Caco-2 (cell line): ENCODE results near the gene GRK5. TPM values are rescaled to one million over a fixed set of nuclear protein-coding genes. Genes with fewer than 3 reads are reported as not detected.

ENCODE experiments used
- BruUV-seq: library from RNA; stranded (reverse); fragments of 400-500 nt; replicated peaks from 2 replicates; lab custom pipeline; 2021; lab: Mats Ljungman, UMichigan
- CTCF ChIA-PET: fragments of 300-600 bp; sonication (Branson Sonifier 250); formaldehyde crosslinking; loops from one replicate; lab custom pipeline; 2022; ENCODE audit warnings: antibody characterized with exemption; lab: Charles Lee
- POLR2A ChIA-PET: fragments of 300-600 bp; sonication (Branson Sonifier 250); formaldehyde crosslinking; loops from one replicate; lab custom pipeline; 2022; ENCODE audit warnings: antibody characterized with exemption; lab: Charles Lee
- DNase-seq, 2 experiments: peaks; one replicate each; pipeline versions ENCODE4 v3.0.0 to v3.0.0-alpha.2; 2020 to 2022
- H3K27me3 ChIP-seq: replicated peaks from 2 replicates; pipeline ENCODE4 v1.6.0; 2011; ENCODE audit warnings: low read length; ENCODE audit not compliant: control insufficient read depth, insufficient read depth
- H3K36me3 ChIP-seq: 2 replicates; pipeline ENCODE4 v1.5.1; 2011; ENCODE audit warnings: low read length; ENCODE audit not compliant: control insufficient read depth, insufficient read depth
- H3K4me1 ChIP-seq: fragments of 250-450 bp; sonication (Bioruptor Pico); 2 replicates; pipeline ENCODE4 v1.5.1; 2020; ENCODE audit warnings: mild to moderate bottlenecking
- H3K4me3 ChIP-seq: 2 replicates; pipeline ENCODE4 v1.5.1; 2011; ENCODE audit warnings: low read depth, mild to moderate bottlenecking, control low read depth, low read length
- H3K9me3 ChIP-seq: fragments of 250-450 bp; sonication (Bioruptor Pico); 2 replicates; pipeline ENCODE4 v1.5.1; 2020; ENCODE audit warnings: mild to moderate bottlenecking, moderate library complexity
- H3K27ac Mint-ChIP-seq: one replicate; pipeline ENCODE4 v1.8.0; 2022; ENCODE audit warnings: mixed read lengths; ENCODE audit not compliant: unreplicated experiment
- H3K27me3 Mint-ChIP-seq: one replicate; pipeline ENCODE4 v1.8.0; 2022; ENCODE audit warnings: mixed read lengths; ENCODE audit not compliant: insufficient read depth, unreplicated experiment
- H3K36me3 Mint-ChIP-seq: one replicate; pipeline ENCODE4 v1.8.0; 2022; ENCODE audit warnings: mild to moderate bottlenecking, mixed read lengths; ENCODE audit not compliant: insufficient read depth, unreplicated experiment
- H3K4me1 Mint-ChIP-seq: one replicate; pipeline ENCODE4 v1.8.0; 2022; ENCODE audit warnings: low read depth, mixed read lengths; ENCODE audit not compliant: unreplicated experiment
- H3K4me3 Mint-ChIP-seq: one replicate; pipeline ENCODE4 v1.8.0; 2022; ENCODE audit warnings: mild to moderate bottlenecking, moderate library complexity, mixed read lengths; ENCODE audit not compliant: unreplicated experiment
- H3K9me3 Mint-ChIP-seq: one replicate; pipeline ENCODE4 v1.8.0; 2022; ENCODE audit warnings: mixed read lengths; ENCODE audit not compliant: unreplicated experiment
- CTCF ChIP-seq, 2 experiments: fragments of 200-600 bp in 1 of 2; IDR thresholded peaks; 1 replicate in 1 of 2; 2 replicates in 1 of 2; pipeline versions ENCODE4 v1.5.1 to v1.8.0; 2011 to 2022; ENCODE audit warnings: antibody characterized with exemption in 1 of 2, control low read depth in 1 of 2, inconsistent platforms in 1 of 2, low read depth in 1 of 2, low read length in 1 of 2, mild to moderate bottlenecking in 1 of 2, moderate library complexity in 1 of 2; ENCODE audit not compliant: insufficient read depth in 1 of 2, severe bottlenecking in 1 of 2, unreplicated experiment in 1 of 2
- intact Hi-C: fragments of 100-400 bp; cut with micrococcal nuclease; formaldehyde crosslinking; loops from one replicate; pipeline ENCODE4 v1.10.0; 2022; ENCODE audit not compliant: unreplicated experiment
- total RNA-seq: library from RNA; stranded (reverse); gene quantifications from 2 replicates; pipeline ENCODE4 v1.2.3, GENCODE V29; 2022

The GRK5 gene
- total RNA-seq, 1 experiment from 2014 or later = 7.7 TPM

DNA sequence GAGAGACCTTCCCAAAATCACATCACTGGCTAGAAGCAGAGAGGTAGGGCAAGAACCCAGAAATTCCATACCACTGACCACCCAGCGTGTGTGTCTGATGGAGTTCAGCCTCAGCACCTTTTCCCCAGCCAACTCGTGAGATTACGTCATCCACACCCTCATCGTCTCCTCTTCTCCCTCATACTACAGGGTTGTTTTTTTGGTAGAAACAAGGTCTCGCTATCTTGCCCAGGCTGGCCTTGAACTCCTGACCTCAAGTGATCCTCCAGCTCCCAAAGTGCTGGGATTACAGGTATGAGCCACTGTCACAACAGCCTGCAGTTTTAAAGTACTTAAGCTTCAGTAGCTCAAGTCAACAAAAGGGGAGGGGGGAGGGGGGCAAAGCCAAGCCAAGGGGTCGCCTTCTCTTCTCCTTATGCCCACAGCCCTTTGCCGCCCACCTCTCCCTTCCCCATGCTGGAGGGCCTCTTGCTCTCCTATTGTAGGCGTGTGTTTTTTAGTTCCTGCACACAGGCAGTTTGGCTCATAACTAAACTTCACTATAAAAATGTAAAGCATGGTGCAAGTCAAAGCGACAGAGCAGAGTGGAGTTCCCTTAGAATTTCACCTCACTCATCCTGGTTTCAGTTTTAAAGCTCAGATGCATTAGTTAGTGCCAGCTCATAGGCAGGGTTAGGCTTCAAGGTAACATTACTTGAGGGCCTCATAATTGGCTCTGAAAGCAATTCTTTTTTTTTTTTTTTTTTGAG lies 23.5 kb upstream of the GRK5 start:
- no TSS peak for BruUV-seq
- intact Hi-C loops = no loop called here
- Mint-ChIP-seq H3K4me1 (no peaks in the 10 kb centered on the region), H3K36me3 (no peaks in the 10 kb centered on the region), H3K27ac (no peak overlapping the region), H3K27me3 (no peaks in the 10 kb centered on the region), H3K9me3 (no peaks in the 10 kb centered on the region), H3K4me3 (no peak overlapping the region)
- Histone ChIP-seq H3K9me3 (no peaks in the 10 kb centered on the region), H3K4me1 (peaks cover 13% of the 10 kb centered on the region; the same call in 1 of the 2 replicates), H3K4me3 (no peak overlapping the region), H3K27me3 (no peaks in the 10 kb centered on the region), H3K36me3 (no peaks in the 10 kb centered on the region)
- CTCF ChIA-PET = interaction anchor here (0.7 to 1.3 kb wide), 2 partner anchors 15 to 302 kb away, joined by 5 read pairs; no protein-coding TSS in a partner anchor
- no peak for DNase-seq
- POLR2A ChIA-PET = no interaction called here
- no peak for TF ChIP-seq CTCF (IDR thresholded peaks at IDR 0.05; ENCODE audit: insufficient read depth in 1 of 2, low read depth in 1 of 2, low read length in 1 of 2, severe bottlenecking in 1 of 2, unreplicated experiment in 1 of 2)

GRCh38 chr10:119189811-119190282 lies 17.5 kb upstream of the GRK5 start:
- POLR2A ChIA-PET = no interaction called here
- Mint-ChIP-seq H3K9me3 (no peaks in the 10 kb centered on the region), H3K27me3 (no peaks in the 10 kb centered on the region), H3K4me1 (peaks cover 17% of the 10 kb centered on the region), H3K4me3 (no peak overlapping the region), H3K36me3 (peaks cover 8% of the 10 kb centered on the region), H3K27ac (peak overlapping the region; percentile 55)
- Histone ChIP-seq H3K4me3 (no peak overlapping the region), H3K4me1 (peaks cover 20% of the 10 kb centered on the region; the same call in 1 of the 2 replicates), H3K36me3 (no peaks in the 10 kb centered on the region), H3K9me3 (no peaks in the 10 kb centered on the region), H3K27me3 (no peaks in the 10 kb centered on the region)
- no peak for DNase-seq
- TF ChIP-seq CTCF (IDR thresholded peaks at IDR 0.05; ENCODE audit: insufficient read depth in 1 of 2, low read depth in 1 of 2, low read length in 1 of 2, severe bottlenecking in 1 of 2, unreplicated experiment in 1 of 2) = no peak
- CTCF ChIA-PET = interaction anchor here (2.0 kb wide), 1 partner anchor 9 kb away, joined by 13 read pairs; no protein-coding TSS in a partner anchor
- BruUV-seq = no TSS peak
- intact Hi-C loops = no loop called here

GRCh38 chr10:119190353-119190752 lies 17.0 kb upstream of the GRK5 start:
- BruUV-seq = no TSS peak
- POLR2A ChIA-PET = no interaction called here
- DNase-seq = peak; percentile 36 to 52

More at GRCh38 chr10:119190353-119190752, 17.0 kb upstream of the GRK5 start:
- peak overlapping the region; percentile 55 for H3K27ac Mint-ChIP-seq
- H3K4me1 ChIP-seq = peaks cover 22% of the 10 kb centered on the region; the same call in 1 of the 2 replicates
- intact Hi-C loops = no loop called here
- no peak overlapping the region for H3K4me3 ChIP-seq
- H3K36me3 ChIP-seq = no peaks in the 10 kb centered on the region
- CTCF ChIA-PET = interaction anchor here (2.0 kb wide), 1 partner anchor 9 kb away, joined by 13 read pairs; no protein-coding TSS in a partner anchor
- H3K9me3 Mint-ChIP-seq = no peaks in the 10 kb centered on the region
- H3K9me3 ChIP-seq = no peaks in the 10 kb centered on the region
- H3K27me3 ChIP-seq = no peaks in the 10 kb centered on the region
- no peak overlapping the region for H3K4me3 Mint-ChIP-seq
- no peaks in the 10 kb centered on the region for H3K27me3 Mint-ChIP-seq
- H3K36me3 Mint-ChIP-seq = peaks cover 8% of the 10 kb centered on the region
- H3K4me1 Mint-ChIP-seq = peaks cover 22% of the 10 kb centered on the region
- no peak for TF ChIP-seq CTCF (IDR thresholded peaks at IDR 0.05; ENCODE audit: insufficient read depth in 1 of 2, low read depth in 1 of 2, low read length in 1 of 2, severe bottlenecking in 1 of 2, unreplicated experiment in 1 of 2)
